GM21619 (cell line): ENCODE results near the gene TTYH1.
"Not testable (repeated sequence)": the region's sequence is repeated elsewhere in the genome, so short reads cannot be mapped to it uniquely, and the experiment has no call there.

ENCODE experiments used
- ATAC-seq: cut with Tn5 transposase; IDR thresholded peaks from one replicate; pipeline ENCODE4 v1.9.1; 2021; ENCODE audit not compliant: unreplicated experiment

TTYH1 gene

GRCh38 chr19:54439174-54439851, 24.0 kb downstream of the TTYH1 start:
- ATAC-seq, result no peak

- ATAC-seq, result no peak
Observed at GRCh38 chr19:54440641-54441040, 25.4 kb downstream of the TTYH1 start.

GRCh38 chr19:54444737-54445136, 29.5 kb downstream of the TTYH1 start:
- ATAC-seq, result no peak

- ATAC-seq, result not testable (repeated sequence)
Observed at GRCh38 chr19:54446349-54446748, 31.1 kb downstream of the TTYH1 start.

GRCh38 chr19:54448040-54448773, 32.9 kb downstream of the TTYH1 start:
- ATAC-seq, result no peak

GRCh38 chr19:54448774-54449700, 33.8 kb downstream of the TTYH1 start, which contains the start of gene LENG8:
Gene LENG8 (plus strand): TSS chr19:54449199. CDS start chr19:54451345, 2,146 bp downstream.
- peak; percentile 83 for ATAC-seq

DNA sequence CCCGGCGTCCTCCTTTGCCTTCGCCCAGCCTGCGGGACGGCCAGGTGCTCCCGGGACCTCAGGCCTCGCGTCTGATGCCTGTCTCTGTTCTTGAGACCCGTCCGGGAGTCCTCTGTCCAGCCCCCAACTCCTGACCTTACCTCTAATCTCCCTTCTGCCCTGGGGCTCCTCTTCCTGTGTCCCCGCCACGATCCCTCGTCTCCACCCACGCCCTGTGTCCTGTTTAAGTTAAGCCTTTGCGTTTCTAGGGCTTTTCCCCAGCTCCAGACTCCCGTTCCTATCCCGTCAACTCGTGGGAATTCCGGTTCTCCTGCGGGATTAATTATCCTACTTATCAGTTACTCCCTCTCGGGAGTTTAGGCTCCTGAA, 34.4 kb downstream of the TTYH1 start:
- peak; percentile 3 for ATAC-seq

DNA sequence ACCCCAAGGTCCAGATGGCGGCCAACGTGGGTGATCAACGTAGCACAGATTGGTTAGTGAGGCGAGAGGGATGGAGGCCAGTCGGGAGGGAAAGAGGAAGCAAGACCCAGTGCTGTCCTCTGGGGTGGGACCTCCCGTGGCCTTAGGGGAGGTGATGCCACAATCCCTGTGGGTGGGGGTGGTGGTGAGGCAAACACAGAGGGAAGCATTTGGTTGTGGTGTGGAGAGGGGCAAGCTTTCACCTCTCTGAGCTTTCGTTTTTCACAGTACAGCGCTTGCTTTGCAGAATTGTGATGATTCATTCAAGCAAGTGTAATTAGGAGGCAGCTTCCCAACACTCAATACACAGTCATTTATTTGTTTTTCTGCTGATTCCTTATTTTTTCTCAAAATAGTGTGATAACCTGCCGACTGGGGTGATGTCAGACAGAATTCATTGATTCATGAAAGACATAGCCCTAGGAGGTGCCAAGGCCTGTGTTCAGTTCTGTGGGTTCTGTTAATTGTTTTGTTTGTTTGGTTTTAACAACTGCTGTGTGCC, 36.1 kb downstream of the TTYH1 start:
- ATAC-seq, result no peak

GRCh38 chr19:54451997-54452396, 36.7 kb downstream of the TTYH1 start:
- ATAC-seq, result no peak

DNA sequence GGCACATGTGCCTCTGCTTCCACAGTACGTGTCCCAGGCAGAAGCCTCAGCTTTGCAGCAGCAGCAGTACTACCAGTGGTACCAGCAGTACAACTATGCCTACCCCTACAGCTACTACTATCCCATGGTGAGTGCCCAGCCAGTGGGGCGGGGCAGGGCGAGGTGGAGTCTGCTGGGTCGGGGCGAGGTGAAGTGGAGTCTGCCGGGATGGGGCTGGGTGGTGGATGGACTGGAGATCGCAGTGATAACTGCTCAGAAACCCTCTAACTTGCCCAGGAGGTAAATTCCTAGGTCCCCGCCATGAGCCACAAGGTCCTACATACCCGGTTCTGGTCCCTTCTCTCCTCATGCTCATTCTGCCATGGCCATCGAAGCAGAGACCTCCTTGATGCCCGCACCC, 37.4 kb downstream of the TTYH1 start:
- ATAC-seq, result no peak

DNA sequence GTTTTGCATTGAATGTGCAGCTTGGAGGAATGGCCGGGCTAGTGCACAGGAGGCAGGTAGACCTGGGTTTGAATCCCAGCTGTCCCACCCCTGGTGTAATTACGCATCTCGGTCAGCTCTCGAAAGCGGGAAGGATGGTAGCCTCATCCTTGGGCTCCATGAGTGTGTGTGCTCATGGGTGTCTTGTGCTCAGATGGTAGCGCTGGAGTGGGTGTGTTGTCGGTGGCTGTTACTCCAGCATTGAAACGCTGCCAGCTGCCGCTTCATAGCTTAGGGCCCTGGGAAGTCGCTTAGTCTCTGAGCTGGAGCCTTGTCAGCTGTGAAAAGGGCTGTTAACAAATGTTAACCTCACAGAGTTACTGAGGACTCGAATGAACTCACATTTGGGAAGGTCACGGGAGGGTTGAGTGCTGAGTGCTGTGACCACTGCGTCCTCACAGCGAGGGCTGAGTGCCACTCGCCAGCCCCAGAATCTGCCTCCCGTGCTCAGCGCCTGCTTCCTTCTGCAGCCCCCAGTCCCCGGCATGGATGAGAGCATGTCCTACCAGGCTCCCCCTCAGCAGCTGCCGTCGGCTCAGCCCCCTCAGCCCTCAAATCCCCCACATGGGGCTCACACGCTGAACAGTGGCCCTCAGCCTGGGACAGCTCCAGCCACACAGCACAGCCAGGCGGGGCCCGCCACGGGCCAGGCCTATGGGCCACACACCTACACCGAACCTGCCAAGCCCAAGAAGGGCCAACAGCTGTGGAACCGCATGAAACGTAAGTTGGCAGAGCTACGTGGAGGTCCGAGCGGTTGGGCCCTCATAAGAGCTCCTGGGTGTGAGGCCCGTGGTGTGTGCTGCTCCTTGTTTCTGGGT, 38.9 kb downstream of the TTYH1 start:
- ATAC-seq, result no peak

GRCh38 chr19:54454781-54455675, 39.8 kb downstream of the TTYH1 start:
- no peak for ATAC-seq

- no peak for ATAC-seq
Observed at GRCh38 chr19:54455786-54456422, 40.6 kb downstream of the TTYH1 start.

GRCh38 chr19:54456423-54457373, 41.4 kb downstream of the TTYH1 start:
- no peak for ATAC-seq

- no peak for ATAC-seq
Observed at GRCh38 chr19:54457773-54458647, 42.7 kb downstream of the TTYH1 start.

GRCh38 chr19:54458648-54459281, 43.5 kb downstream of the TTYH1 start:
- ATAC-seq, result no peak
